Hepatocyte (in vitro differentiated cells): ENCODE data around the gene ATP8A2. TPM values are rescaled to one million over a fixed set of nuclear protein-coding genes. Genes with fewer than 3 reads are reported as not detected.

Experiments
- DNase-seq: peaks from one replicate; pipeline ENCODE4 v3.0.0-alpha.2; 2016; ENCODE audit warnings: low spot score
- H2AFZ ChIP-seq: fragments of 200-600 bp; sonication (generic); 2 replicates; pipeline ENCODE4 v1.6.0; 2016; ENCODE audit warnings: antibody characterized with exemption, mild to moderate bottlenecking
- H3K27ac ChIP-seq: fragments of 200-600 bp; sonication (generic); 2 replicates; pipeline ENCODE4 v1.5.1; 2016; ENCODE audit warnings: mild to moderate bottlenecking
- H3K27me3 ChIP-seq: fragments of 200-600 bp; sonication (generic); 2 replicates; pipeline ENCODE4 v1.6.1; 2016
- H3K36me3 ChIP-seq: fragments of 200-600 bp; sonication (generic); replicated peaks from 2 replicates; pipeline ENCODE4 v1.5.1; 2016; ENCODE audit warnings: low read depth; ENCODE audit not compliant: insufficient read depth
- H3K4me1 ChIP-seq: fragments of 200-600 bp; sonication (generic); 2 replicates; pipeline ENCODE4 v1.5.1; 2016; ENCODE audit warnings: mild to moderate bottlenecking, moderate library complexity; ENCODE audit not compliant: insufficient read depth
- H3K4me2 ChIP-seq: fragments of 200-600 bp; sonication (generic); 2 replicates; pipeline ENCODE4 v1.6.0; 2016
- H3K4me3 ChIP-seq: fragments of 200-600 bp; sonication (generic); 2 replicates; pipeline ENCODE4 v1.5.1; 2016; ENCODE audit warnings: mild to moderate bottlenecking
- H3K79me2 ChIP-seq: fragments of 200-600 bp; sonication (generic); 2 replicates; pipeline ENCODE4 v1.6.0; 2017; ENCODE audit warnings: mild to moderate bottlenecking
- H3K9me2 ChIP-seq: fragments of 200-600 bp; sonication (generic); replicated peaks from 2 replicates; pipeline ENCODE4 v1.6.0; 2017; ENCODE audit warnings: mild to moderate bottlenecking; ENCODE audit not compliant: insufficient read depth
- H3K9me3 ChIP-seq: fragments of 200-600 bp; sonication (generic); 2 replicates; pipeline ENCODE4 v1.5.1; 2016; ENCODE audit warnings: low read depth, mild to moderate bottlenecking
- H4K20me1 ChIP-seq: fragments of 200-600 bp; sonication (generic); 2 replicates; pipeline ENCODE4 v1.6.0; 2016; ENCODE audit warnings: mild to moderate bottlenecking; ENCODE audit not compliant: insufficient read depth, poor library complexity, severe bottlenecking
- CTCF ChIP-seq: fragments of 200-600 bp; sonication (generic); IDR thresholded peaks from 2 replicates; pipeline ENCODE4 v1.5.1; 2016; ENCODE audit warnings: antibody characterized with exemption, mild to moderate bottlenecking; ENCODE audit not compliant: poor library complexity
- EZH2 ChIP-seq: fragments of 200-600 bp; sonication (generic); IDR thresholded peaks from 2 replicates; pipeline ENCODE4 v1.6.1; 2016; ENCODE audit warnings: antibody characterized with exemption, mild to moderate bottlenecking, borderline replicate concordance
- EZH2phosphoT487 ChIP-seq: fragments of 200-600 bp; sonication (generic); IDR thresholded peaks from one replicate; pipeline ENCODE4 v1.6.1; 2018; ENCODE audit warnings: antibody characterized with exemption, mild to moderate bottlenecking, low read depth, moderate library complexity; ENCODE audit not compliant: unreplicated experiment, severe bottlenecking
- WGBS: methylation state at CpG from one replicate; pipeline ENCODE4 v1.1.6; 2016; ENCODE audit warnings: low lambda C conversion rate; ENCODE audit errors: missing lambda C conversion rate; 5-methylcytosine and 5-hydroxymethylcytosine counted together
- polyA plus RNA-seq: library from polyadenylated mRNA; unstranded; fragments of >200 nt; fragmentation: Nextera tagmentation; extraction: Ambion mirVana; gene quantifications from 2 replicates; pipeline ENCODE4 v1.2.1, GENCODE V29; 2016
- small RNA-seq: library from RNA; depleted of rRNA; stranded (forward); fragments of <200 nt; gene quantifications from one replicate; pipeline ENCODE3, GENCODE V24; 2014
- total RNA-seq: library from RNA; depleted of rRNA; stranded (reverse); fragments of >200 nt; gene quantifications from 2 replicates; pipeline ENCODE4 v1.2.3, GENCODE V29; 2014

Gene ATP8A2
- total and polyA plus RNA-seq, 2 experiments from 2014 or later: 2.1 to 3.1 TPM

DNA sequence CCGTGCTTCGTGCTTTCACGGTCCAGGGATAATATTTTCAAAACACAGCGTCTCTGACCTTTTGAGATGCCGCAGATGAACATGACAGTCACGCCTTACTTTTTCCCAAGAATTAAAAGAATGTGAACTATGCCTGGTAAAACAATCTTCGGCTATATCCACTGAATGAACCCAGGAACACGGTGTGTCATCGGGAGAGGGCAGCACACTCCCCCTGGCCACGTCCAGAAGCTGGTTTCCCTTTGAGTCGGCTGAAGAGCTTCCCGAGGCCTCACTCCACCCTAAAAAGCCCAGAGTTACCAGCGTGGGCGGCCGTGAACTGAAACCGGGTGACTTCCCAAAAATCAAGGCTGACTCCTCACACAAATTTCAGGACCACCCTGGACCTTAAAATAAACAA, 702.9 kb downstream of the ATP8A2 start:
- WGBS: 36% methylated on average over 16 of the region's 16 CpGs
- no peaks in the 10 kb centered on the region for H3K4me1 ChIP-seq
- TF ChIP-seq EZH2phosphoT487 (no peak), CTCF (no peak), EZH2 (no peak)
- H3K27ac ChIP-seq: no peak overlapping the region
- no peaks in the 10 kb centered on the region for H3K36me3 ChIP-seq
- no peak overlapping the region for H2AFZ ChIP-seq
- no peaks in the 10 kb centered on the region for H3K27me3 ChIP-seq
- H3K9me3 ChIP-seq: no peaks in the 10 kb centered on the region
- no peaks in the 10 kb centered on the region for H3K79me2 ChIP-seq
- DNase-seq: peak; percentile 13
- no peak overlapping the region for H3K4me2 ChIP-seq
- H3K4me3 ChIP-seq: no peak overlapping the region
- H4K20me1 ChIP-seq: no peaks in the 10 kb centered on the region
- no peaks in the 10 kb centered on the region for H3K9me2 ChIP-seq

Small RNA genes within 50 kb of the gene (small RNA-seq; reads per million reads assigned to genes)
- gene RN7SL741P (not detected), gene RNU6-78P (not detected), gene RNY1P3 (not detected)

Other genes with a start within 250 kb of the ATP8A2 start
- gene AMER2, start 199.7 kb upstream of the ATP8A2 start, total RNA-seq: 0.23 and 0.24 TPM in 2 replicates
- 0.02 and 0.18 TPM in 2 replicates for gene AMER2, start 199.7 kb upstream of the ATP8A2 start, polyA plus RNA-seq
- 16.7 and 17.2 TPM in 2 replicates for gene MTMR6, start 84.5 kb upstream of the ATP8A2 start, total RNA-seq
- 6.9 and 10.1 TPM in 2 replicates for gene MTMR6, start 84.5 kb upstream of the ATP8A2 start, polyA plus RNA-seq
- gene NUP58, start 70.3 kb upstream of the ATP8A2 start, total RNA-seq: 49.1 and 61.3 TPM in 2 replicates
- gene NUP58, start 70.3 kb upstream of the ATP8A2 start, polyA plus RNA-seq: 16.0 and 25.4 TPM in 2 replicates